GM19238 (cell line): ENCODE measurements around the gene IQCB1.
"Not testable (repeated sequence)": the region's sequence is repeated elsewhere in the genome, so short reads cannot be mapped to it uniquely, and the experiment has no call there.

Experiments
- DNase-seq: peaks from one replicate; pipeline ENCODE4 v3.0.0; 2011; ENCODE audit warnings: low spot score; ENCODE audit not compliant: insufficient read length

Gene IQCB1

DNA sequence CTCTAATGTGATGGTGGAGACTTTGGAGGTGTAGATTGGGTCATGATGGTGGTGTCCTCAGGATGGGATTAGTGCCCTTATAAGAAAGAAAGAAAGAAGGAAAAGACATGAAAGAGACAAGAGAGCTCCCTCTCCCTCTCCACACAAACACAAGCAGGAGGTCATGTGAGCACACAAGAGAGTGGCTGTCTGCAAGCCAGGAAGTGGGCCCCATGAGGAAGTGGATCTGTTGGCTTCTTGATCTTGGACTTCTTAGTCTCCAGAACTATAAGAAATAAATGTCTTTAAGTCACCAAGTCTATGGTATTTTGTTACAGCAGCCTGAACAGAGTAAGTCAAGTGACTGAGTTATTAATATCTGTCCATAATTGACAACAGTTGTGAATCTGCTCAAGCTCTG is 17.1 kb downstream of the IQCB1 start:
- no peak for DNase-seq

DNA sequence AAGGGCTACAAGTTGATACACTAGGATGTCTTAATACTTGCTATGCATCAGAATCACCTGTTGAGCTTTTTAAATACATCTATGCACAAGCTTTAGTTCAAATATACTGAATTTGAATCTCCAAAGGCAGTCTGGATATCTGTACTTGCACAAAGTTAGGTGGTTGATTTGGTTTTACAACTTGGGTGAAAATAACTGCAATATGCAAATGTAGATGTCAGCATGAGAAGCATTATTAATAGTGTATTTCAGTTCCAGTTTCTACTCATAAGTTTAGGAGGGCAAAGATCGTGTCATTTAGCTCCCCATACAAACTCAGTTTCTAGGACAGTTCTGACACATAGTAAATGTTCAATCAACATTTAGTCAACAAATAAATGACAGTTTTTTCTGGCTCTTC is 25.6 kb downstream of the IQCB1 start:
- DNase-seq, result peak; percentile 3

DNA sequence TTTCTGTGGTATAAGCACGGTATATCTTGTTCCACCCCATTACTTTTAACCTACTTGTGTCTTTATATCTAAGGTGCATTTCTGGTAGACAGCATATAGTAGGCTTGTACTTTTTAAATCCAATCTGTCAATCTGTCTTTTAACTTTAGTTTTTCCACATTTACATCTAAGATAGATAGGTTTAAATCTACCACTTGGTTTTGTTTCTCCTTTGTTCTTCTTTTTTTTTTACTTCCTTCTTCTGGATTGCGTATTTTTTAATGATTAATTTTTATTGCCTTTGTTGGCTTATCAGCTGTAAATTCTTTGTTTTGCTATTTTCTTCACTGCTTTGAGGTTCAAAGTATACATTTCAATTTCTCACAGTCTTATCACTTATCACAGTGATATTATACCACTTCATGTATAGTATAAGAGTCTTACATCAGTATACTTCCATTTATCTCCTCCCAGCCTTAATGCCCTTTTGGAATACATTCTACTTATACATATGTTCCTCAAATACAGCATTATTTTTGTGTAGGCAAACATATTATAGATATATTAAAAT is 31.0 kb downstream of the IQCB1 start:
- DNase-seq, result no peak

DNA sequence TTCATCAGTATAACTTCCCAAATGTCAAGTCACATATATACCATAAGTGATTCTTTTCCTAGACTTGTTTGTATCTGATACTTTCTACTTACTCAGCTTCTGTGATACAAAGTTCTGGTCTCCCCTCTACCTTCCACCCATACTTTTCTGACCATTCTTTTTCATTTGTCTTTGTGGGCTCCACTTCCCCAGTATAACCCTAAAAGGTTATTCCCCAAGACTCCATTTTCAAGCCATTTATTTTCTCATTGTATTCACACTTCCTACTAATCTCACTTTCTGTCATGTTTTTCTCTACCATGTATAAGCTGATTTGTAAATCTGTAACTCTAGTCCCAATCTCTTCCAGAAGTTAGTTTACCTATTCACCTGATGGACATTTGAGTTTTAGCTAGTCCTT is 34.0 kb downstream of the IQCB1 start:
- no peak for DNase-seq

DNA sequence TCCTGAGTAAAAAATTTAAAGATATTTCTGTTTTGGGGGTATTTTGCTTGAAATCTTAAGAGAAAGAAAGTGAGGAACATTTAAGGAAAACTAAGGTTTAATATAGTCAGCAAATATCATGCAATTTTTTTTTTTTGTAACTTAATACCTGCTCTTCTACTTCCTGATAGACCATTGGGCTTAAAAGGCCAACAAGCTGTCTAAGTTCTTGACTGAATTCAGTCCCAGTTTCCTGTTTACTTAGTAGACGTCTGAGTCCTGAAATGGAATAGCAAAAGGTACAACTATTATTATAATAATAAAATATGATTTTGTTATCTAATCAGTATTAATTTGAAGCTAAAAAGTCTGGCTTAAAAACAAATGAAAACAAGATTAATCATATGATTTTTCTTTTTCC is 37.9 kb downstream of the IQCB1 start:
- no peak for DNase-seq

DNA sequence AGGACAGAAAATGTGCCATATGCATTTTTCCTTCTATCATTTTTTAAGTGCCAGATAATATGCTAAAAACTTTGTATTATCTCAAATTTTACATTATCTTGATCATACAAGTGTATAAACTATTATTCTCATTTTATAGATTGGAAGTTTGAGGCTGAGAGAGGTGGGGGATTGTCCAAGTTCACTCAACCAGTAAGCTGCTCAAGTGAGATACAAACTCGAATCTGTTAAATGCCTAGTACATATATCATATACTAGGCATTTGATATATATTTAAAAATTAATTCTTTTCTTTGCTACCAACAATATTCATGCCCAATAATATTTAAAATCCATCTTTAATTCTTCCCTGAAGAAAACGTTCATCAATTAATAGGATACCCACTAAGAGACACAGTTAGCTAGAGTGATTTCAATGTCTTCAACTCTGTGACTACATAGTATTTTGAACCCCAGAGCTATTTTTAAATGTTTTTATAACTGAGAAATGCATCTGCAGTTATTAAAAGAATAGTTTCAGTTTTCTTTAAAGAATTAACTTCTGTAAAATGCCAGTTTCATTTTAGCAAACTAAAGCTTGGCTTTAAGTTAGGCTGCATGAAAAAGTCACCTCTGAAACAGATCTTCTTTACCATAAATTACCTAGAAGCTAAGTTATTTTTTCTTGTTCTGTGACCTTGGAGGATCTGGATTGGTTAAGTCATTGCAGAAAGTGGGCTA is 40.4 kb downstream of the IQCB1 start:
- DNase-seq, result no peak

DNA sequence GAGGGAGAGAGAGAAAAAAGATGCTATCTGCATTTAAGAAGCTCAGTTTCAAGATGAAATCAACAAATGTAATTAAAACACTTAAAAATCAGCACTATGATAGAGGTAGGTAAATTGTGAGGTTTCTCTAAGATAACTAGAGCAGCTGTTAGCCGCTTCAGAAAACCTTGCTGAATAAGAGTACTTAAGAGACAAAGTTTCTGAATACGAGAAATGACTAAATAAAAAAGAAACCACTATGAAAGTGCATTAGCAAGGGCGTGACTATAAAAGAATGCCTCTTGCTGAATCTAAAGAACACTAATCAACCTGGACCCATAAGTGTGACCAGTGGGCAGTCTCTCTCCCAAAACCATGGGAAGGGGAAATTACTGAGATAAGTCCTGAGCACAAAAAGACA is 41.8 kb downstream of the IQCB1 start:
- no peak for DNase-seq

DNA sequence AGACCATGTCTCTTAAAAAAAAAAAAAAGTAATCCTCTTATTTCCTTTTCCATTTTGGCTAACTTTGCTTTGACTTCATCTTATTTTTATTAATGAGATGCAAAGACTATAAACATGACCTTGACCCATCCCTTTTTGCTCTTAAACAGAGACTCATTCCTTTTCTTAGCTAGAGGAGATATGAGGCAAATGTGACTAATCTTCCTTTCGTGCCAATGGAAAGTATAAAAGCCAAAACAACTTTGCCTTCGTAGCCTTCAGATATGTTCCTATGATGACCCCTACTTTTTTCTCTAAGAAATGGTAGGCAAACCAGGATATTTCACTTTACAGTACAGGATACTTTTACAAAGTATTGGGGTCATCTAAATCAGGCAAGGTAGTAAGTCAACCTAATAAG is 48.4 kb downstream of the IQCB1 start:
- DNase-seq, result no peak

DNA sequence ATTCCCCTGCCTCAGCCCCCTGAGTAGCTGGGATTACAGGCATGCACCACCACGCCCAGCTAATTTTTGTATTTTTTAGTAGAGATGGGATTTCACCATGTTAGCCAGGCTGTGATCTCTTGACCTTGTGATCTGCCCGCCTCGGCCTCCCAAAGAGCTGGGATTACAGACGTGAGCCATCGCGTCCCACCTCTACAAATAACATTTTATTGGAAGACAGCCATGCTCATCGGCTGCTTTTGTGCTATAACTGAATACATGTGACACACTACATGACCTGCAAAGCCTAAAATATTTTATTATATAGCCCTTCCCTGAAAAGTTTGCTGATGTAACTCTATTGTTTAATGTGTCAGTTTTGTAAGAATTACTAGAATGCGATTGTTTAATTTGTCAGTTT is 52.1 kb downstream of the IQCB1 start:
- not testable (repeated sequence) for DNase-seq

DNA sequence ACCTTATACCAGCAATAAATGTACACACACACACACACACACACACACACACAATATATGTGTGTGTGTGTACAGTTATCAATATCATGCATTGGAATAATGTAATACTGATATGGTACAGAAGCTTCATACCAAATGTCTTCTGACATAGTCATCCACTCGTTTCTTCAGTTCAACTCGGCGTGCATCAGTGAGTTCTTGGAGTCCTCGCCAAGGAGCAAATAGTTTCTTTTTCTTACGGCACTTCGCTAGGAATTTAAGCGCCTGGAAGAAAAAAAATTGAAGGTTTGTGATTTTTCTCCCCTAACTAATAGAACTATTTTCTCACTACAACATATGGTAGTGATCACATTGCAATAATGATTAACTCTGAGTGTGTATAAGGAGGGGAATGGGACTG is 53.2 kb downstream of the IQCB1 start:
- DNase-seq, result no peak

DNA sequence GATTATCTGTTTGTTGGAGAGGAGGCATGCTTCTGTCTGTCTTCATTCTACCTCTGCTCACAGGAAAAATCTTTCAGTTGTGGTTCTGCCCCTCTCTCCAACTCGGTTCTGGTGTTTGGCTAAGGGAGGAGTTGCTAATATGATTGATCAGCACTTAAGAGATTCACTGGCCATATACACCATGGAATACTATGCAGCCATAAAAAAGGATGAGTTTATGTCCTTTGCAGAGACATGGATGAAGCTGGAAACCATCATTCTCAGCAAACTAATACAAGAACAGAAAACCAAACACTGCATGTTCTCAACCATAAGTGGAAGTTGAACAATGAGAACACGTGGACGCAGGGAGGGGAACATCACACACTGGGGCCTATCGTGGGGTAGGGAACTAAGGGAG is 59.8 kb downstream of the IQCB1 start:
- not testable (repeated sequence) for DNase-seq

DNA sequence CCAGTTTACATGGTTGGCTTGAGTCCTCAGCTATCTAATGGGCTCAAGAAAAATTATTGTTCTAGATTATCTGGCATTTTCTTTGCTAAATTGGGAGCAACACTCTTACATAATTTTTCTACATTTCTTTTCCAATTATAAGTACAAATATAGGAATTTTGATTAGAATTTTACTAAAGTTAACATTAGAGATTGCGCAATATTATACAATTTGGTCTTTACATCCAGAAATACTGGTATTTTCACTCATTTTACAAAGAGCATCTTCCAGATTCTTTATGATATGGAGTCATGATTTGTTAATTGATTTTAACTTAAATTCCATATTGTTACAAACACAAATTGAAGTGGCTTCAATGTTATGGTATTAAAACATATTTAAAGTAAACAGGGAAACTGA is 65.6 kb downstream of the IQCB1 start:
- DNase-seq, result no peak

DNA sequence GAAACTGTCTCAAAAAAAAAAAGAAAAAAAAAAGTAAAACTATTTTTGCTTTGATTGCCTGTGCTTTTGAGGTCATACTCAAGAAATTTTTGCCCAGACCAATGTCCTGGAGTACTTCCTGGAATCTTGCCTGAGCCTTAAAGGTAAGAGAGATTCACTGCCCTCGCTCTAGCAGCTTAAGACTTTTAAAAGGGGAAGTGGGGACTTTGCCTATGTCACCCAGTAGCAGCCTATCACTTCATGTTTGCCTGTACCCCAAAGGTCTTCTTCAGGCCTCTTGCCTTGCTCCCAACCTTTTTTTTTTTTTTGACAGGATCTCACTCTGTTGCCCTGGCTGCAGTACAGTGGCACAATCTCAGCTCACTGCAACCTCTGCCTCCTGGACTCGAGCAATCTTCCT is 66.4 kb downstream of the IQCB1 start:
- DNase-seq, result no peak

DNA sequence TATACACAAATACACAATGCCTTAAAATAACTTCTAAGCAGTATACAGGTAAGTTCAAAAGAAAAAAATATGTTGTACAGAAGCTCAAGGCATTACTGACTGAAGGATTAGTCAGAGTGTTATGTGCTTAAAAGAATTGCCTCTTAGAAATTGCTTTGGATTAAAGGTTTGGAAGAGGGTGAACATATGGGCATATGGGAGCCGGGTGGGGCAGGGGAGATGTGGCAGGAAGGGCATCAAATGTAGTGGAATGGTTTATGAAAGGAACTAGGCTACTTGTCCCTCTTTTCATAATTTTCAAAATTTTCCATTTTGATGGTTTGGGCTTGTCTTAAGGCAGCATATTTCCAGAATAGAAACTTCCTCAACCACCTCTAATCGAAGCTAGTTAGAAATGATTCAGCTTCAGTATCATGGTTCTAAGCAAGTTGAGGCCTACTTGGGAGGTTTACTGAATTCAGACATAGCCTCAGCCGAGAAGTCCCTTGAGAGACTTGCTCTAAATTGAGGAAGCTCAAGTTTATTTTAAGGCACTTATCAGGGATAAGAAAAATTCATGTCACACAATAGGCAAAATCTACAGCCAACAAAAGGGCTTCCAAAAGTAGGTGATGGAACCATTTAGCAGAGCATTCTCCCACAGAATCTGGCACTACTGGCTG is 75.2 kb downstream of the IQCB1 start:
- no peak for DNase-seq

DNA sequence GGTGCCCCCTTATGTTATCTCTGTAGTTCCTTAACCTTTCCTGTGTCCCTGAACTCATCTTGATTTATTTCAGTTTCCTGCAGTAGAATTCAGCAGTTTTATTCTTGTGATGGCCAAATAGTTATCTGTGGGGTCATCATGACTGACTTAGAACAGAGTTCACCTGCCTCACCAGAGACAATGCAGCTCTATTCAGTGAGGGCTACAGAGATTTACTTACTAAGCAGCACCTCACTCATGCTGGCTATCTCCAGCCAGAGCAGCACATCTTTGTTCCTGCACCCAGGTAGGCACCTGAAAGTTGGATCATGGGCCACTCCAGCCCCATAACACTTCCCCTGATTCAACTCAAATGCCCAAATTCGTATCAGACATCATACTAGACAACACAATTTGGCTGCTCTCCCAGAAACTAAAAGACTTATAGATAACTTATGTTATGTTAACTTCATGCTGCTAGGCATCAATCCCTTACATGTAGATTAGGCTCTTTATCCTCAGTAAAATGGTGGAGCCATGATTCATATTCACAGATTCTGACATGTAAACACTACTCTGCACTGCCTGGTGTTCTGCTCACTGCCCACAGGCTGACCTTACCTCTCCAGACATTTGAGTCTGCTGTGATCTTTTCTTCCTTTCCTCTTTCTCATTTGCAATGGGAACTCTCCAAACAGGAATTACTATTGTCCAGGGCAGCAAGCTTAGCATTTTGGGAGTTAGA is 76.0 kb downstream of the IQCB1 start:
- DNase-seq, result no peak

DNA sequence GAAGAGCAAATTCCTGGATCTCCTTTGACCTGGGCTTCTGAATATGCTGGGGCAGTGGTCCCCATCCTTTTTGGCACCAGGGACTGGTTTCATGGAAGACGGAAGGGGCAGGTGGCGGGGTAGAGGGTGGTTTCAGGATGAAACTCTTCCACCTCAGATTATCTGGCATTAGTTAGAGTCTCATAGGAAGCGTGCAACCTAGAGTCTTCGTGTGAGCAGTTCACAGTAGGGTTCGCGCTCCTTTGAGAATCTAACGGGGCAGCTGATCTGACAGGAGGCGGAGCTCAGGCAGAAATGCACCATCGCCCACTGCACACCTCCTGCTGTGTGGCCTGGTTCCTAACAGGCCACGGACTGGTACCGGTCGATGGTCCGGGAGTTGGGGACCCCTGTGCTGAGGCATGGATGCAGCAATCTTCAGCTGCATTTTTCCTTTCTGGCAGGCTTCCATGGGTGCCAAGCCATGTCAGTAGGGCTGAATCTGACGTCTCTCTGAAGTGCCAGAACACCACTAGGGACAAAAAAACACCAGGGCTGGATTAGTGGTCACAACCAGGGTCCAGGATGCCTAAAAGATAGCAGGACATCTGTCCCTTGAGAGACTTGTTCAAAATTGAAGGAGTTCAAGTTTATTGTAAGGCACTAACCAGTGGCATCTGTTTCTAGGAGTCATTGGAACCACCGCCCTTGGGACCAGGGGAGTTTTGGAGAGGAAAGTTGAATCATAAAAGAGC is 76.9 kb downstream of the IQCB1 start:
- DNase-seq, result no peak

DNA sequence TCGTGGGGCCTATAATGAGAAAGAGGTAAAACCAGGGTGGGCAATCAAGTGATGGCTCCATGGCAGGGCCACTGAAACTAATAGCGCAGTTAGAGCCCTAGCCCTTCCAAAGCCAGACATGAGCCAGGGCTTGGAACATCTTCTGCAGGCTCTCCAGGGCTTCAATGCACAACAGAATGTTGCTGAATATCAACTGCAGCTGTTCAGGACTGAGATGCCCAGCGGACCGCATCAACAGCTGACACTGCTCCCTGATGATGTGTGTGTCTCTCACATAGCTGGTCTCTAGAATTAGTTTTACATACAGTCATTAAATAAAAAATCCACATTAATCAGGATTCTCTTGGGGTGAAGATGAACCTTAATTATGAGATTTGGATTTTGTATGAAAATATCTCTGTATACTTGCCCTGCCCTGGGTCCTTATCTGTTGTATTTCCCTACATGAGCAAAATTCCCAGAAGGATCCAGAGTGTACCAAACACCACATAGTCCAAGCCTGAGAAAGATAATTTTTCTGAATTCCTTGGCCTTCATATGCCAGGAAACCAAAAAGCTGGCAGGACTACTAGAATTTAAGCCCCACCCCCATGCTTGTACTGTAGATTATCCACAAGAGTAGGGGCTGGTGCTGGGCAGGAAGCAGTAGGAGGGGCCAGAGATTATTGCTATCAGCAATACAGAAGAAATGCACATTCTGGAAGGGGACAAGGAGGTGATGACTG is 77.6 kb downstream of the IQCB1 start:
- no peak for DNase-seq

DNA sequence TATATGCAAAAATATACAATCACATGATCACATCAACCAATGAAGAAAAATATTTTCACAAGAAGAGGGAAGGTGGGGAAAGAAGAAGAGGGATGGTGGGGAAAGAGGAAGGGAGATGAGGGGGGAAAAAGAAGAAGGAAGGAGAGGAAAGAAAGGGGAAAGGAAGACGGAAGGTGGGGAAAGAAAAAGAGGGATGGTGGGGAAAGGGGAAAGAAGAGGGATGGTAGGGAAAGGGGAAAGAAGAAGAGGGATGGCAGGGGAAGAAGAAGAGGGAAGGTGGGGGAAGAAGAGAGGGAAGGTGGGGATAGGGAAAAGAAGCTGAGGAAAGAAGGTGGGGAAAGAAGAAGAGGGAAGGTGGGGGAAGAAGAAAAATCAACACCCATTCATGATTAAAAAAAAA is 82.1 kb downstream of the IQCB1 start:
- DNase-seq, result no peak

DNA sequence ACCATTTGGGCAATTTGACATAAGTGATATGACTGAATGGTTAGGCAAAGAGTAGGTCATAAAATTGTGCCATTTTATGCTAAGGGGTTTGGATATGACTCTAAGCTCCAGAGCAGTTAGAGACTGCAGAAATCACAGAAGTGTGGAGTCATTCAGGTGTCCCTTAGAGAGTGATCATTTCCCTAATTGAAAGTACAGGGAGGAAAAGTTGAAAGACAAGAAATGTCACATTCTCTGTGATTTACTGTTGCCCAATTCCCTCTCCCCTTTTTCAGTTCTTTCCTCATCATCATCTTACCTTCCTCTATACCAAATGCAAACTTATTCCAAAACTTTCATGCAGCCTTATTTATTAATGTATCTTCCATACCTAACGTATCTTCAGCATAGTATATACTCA is 82.6 kb downstream of the IQCB1 start:
- DNase-seq, result no peak

DNA sequence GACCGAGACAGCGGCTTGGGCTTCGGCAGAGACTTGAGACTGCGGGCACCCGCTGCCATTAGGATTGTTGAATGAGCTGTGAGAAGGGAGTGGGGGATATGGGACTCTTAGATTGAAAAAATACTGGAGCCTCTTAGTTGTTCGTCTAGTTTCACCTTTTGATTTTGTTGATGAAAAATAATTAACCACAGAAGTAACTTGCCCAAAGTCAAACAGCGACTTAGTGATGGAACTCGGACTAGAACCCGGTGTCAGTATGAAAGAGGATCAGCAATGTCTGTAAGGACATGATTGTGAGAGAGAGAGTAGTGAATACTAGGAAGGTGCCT is 84.8 kb downstream of the IQCB1 start:
- no peak for DNase-seq
